SK-N-SH treated with all-trans-retinoic acid at 6 μM for 48 hours (cell line): ENCODE measurements around the gene LGALS3BP.

Experiments used
- ATAC-seq: fragments of 200-7000 bp; cut with Tn5 transposase; 3 replicates; pipeline ENCODE4 v1.9.1; 2020; ENCODE audit warnings: mild to moderate bottlenecking, moderate library complexity
- ARNTL ChIP-seq: fragments of 450-650 bp; formaldehyde crosslinking; IDR thresholded peaks from 2 replicates; pipeline ENCODE4 v1.5.0; 2020; ENCODE audit warnings: low read depth, mild to moderate bottlenecking, moderate library complexity, borderline replicate concordance
- CREB5 ChIP-seq: fragments of 250-450 bp; sonication (Bioruptor Pico); IDR thresholded peaks from 2 replicates; pipeline ENCODE4 v1.5.1; 2020; ENCODE audit warnings: low read depth, mild to moderate bottlenecking, moderate library complexity
- CSDC2 ChIP-seq: fragments of 250-450 bp; sonication (Bioruptor Pico); IDR thresholded peaks from 2 replicates; pipeline ENCODE4 v1.5.0; 2020; ENCODE audit warnings: mild to moderate bottlenecking, moderate library complexity
- ESRRG ChIP-seq: fragments of 250-450 bp; sonication (Bioruptor Pico); IDR thresholded peaks from 2 replicates; pipeline ENCODE4 v1.6.1; 2021; ENCODE audit warnings: mild to moderate bottlenecking
- GLIS3 ChIP-seq: fragments of 250-450 bp; sonication (Bioruptor Pico); IDR thresholded peaks from 2 replicates; pipeline ENCODE4 v1.5.0; 2020; ENCODE audit warnings: mild to moderate bottlenecking, moderate library complexity
- ISL1 ChIP-seq: fragments of 250-450 bp; sonication (Bioruptor Pico); IDR thresholded peaks from 2 replicates; pipeline ENCODE4 v2.1.2; 2022; ENCODE audit warnings: mild to moderate bottlenecking, moderate library complexity
- OSR1 ChIP-seq: fragments of 250-450 bp; sonication (Bioruptor Pico); IDR thresholded peaks from 2 replicates; pipeline ENCODE4 v1.8.0; 2022; ENCODE audit warnings: moderate library complexity, mild to moderate bottlenecking, inconsistent platforms
- PATZ1 ChIP-seq: fragments of 250-450 bp; sonication (Bioruptor Pico); IDR thresholded peaks from 2 replicates; pipeline ENCODE4 v1.8.0; 2020; ENCODE audit warnings: mild to moderate bottlenecking, moderate library complexity, borderline replicate concordance
- POU6F1 ChIP-seq: fragments of 250-450 bp; sonication (Bioruptor Pico); IDR thresholded peaks from 2 replicates; pipeline ENCODE4 v1.8.0; 2021; ENCODE audit warnings: low read depth, mild to moderate bottlenecking, moderate library complexity, borderline replicate concordance
- RARB ChIP-seq: fragments of 250-450 bp; sonication (Bioruptor Pico); IDR thresholded peaks from 2 replicates; pipeline ENCODE4 v1.8.0; 2021; ENCODE audit warnings: mild to moderate bottlenecking, moderate library complexity
- SNAI2 ChIP-seq: fragments of 250-450 bp; sonication (Bioruptor Pico); IDR thresholded peaks from 2 replicates; pipeline ENCODE4 v1.5.0; 2020; ENCODE audit warnings: mild to moderate bottlenecking, moderate library complexity
- TCF4 ChIP-seq: fragments of 250-450 bp; sonication (Bioruptor Pico); IDR thresholded peaks from 2 replicates; pipeline ENCODE4 v1.8.0; 2021; ENCODE audit warnings: mild to moderate bottlenecking, moderate library complexity, borderline replicate concordance
- TOX ChIP-seq: fragments of 250-450 bp; sonication (Bioruptor Pico); IDR thresholded peaks from 2 replicates; pipeline ENCODE4 v1.8.0; 2021; ENCODE audit warnings: mild to moderate bottlenecking, moderate library complexity, borderline replicate concordance
- TSHZ2 ChIP-seq: fragments of 250-450 bp; sonication (Bioruptor Pico); IDR thresholded peaks from 2 replicates; pipeline ENCODE4 v1.5.0; 2020; ENCODE audit warnings: mild to moderate bottlenecking, moderate library complexity
- ZC3H10 ChIP-seq: fragments of 250-450 bp; sonication (Bioruptor Pico); IDR thresholded peaks from 2 replicates; pipeline ENCODE4 v1.5.1; 2021; ENCODE audit warnings: mild to moderate bottlenecking, moderate library complexity
- ZFP3 ChIP-seq: fragments of 250-450 bp; sonication (Bioruptor Pico); IDR thresholded peaks from 2 replicates; pipeline ENCODE4 v1.5.0; 2020; ENCODE audit warnings: mild to moderate bottlenecking, moderate library complexity
- ZFP30 ChIP-seq: fragments of 450-650 bp; formaldehyde crosslinking; IDR thresholded peaks from 2 replicates; pipeline ENCODE4 v1.5.0; 2022; ENCODE audit warnings: mild to moderate bottlenecking, moderate library complexity
- ZNF70 ChIP-seq: fragments of 450-650 bp; formaldehyde crosslinking; IDR thresholded peaks from 2 replicates; pipeline ENCODE4 v1.5.0; 2020; ENCODE audit warnings: mild to moderate bottlenecking, moderate library complexity
- ZNF8 ChIP-seq: fragments of 450-650 bp; formaldehyde crosslinking; IDR thresholded peaks from 2 replicates; pipeline ENCODE4 v1.5.0; 2020; ENCODE audit warnings: mild to moderate bottlenecking, moderate library complexity

Gene LGALS3BP

GRCh38 chr17:78970834-78971755 lies 8.6 kb downstream of the LGALS3BP start:
- TF ChIP-seq OSR1 (CRISPR knock-in tag), result no peak
- no peak for TF ChIP-seq ZFP30 (CRISPR knock-in tag)
- no peak for TF ChIP-seq ZC3H10
- no peak for TF ChIP-seq TSHZ2 (CRISPR knock-in tag)
- no peak for TF ChIP-seq ZFP3 (CRISPR knock-in tag)
- TF ChIP-seq RARB (CRISPR knock-in tag), result no peak
- TF ChIP-seq TCF4 (CRISPR knock-in tag), result no peak
- TF ChIP-seq ESRRG, result no peak
- no peak for TF ChIP-seq SNAI2 (CRISPR knock-in tag)
- no peak for TF ChIP-seq PATZ1 (CRISPR knock-in tag)
- TF ChIP-seq ARNTL, result no peak
- no peak for TF ChIP-seq POU6F1 (CRISPR knock-in tag)
- TF ChIP-seq ISL1 (CRISPR knock-in tag), result no peak
- no peak for TF ChIP-seq CSDC2 (CRISPR knock-in tag)
- TF ChIP-seq ZNF70 (CRISPR knock-in tag), result no peak
- TF ChIP-seq TOX, result no peak
- TF ChIP-seq CREB5 (CRISPR knock-in tag), result no peak
- no peak for TF ChIP-seq GLIS3 (CRISPR knock-in tag)
- peak; percentile 68 for ATAC-seq

GRCh38 chr17:78969865-78970264 lies 9.9 kb downstream of the LGALS3BP start:
- TF ChIP-seq ZFP30 (CRISPR knock-in tag) (no peak), ZC3H10 (no peak), TSHZ2 (CRISPR knock-in tag) (no peak), ZNF8 (CRISPR knock-in tag) (no peak), ZNF70 (CRISPR knock-in tag) (no peak), ISL1 (CRISPR knock-in tag) (no peak), PATZ1 (CRISPR knock-in tag) (no peak), SNAI2 (CRISPR knock-in tag) (no peak), ESRRG (no peak)
- no peak for ATAC-seq
